GM18951 (cell line): Measurements from ENCODE around the gene OR8A1.
"Not testable (repeated sequence)": the region's sequence is repeated elsewhere in the genome, so short reads cannot be mapped to it uniquely, and the experiment has no call there.

Source experiments
- POLR2A ChIP-seq: IDR thresholded peaks from 4 replicates; pipeline ENCODE4 v1.6.1; 2011; ENCODE audit warnings: mild to moderate bottlenecking; ENCODE audit not compliant: insufficient read length, insufficient read depth; ENCODE audit errors: extremely low read depth
- in situ Hi-C: fragments of 300-500 bp; cut with MboI; formaldehyde crosslinking; loops from one replicate; pipeline ENCODE4 v1.12.0; 2022; ENCODE audit warnings: low sequenced_read_pairs, mixed read lengths, inconsistent platforms; ENCODE audit not compliant: unreplicated experiment

Gene OR8A1

DNA sequence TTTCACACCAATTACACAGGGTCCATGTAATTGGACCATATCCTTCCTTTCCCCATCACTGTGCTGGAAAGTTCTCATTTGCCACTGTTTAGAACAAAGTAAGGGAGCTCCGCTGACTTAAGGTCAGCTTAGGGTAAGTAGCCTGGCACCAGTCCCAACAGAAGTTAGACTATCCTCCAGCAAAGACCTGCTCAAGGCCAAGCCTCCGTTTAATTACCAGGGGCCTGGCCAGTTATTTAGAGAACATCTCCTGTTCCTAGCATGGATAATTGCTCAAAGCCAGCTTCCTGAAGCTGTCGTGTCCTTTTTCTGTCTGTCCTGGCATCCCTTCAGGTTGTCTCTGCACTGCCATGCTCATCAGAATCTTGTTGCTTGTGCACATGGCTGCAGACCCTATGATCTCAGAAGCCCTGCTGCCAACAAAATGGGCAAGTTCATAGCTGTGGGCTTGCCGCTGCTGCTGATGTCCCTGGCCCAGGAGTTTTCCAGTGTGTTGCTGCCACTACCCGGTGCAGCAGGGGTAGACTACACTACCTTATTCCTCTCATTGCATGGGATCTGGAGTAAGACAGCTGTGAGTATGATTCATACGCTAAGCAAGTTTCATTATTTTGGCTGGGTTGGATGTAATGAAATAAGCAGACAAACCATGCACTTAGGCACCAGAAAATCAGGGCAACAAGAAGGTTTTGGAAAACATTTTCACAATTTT is 8.1 kb downstream of the OR8A1 start:
- no peak for TF ChIP-seq POLR2A

DNA sequence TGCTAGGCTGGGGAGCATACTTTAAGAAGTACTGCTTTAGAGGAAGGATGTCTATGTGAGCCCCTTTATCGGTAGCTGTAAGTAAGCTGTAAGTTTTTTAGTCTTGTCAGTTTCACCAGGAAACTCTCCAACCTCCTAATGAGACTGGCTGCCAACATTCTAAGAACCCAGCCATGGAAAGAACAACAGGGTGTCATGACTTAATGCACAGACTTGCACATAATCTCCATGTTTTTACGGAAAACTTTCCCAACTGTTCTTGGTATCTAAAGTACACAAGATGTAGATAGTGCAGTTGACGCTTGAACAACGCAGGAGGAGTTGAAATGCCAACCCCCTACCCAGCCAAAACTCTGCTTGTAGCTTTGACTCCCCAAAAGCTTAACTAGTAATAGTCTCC is 9.0 kb downstream of the OR8A1 start:
- no peak for TF ChIP-seq POLR2A
- in situ Hi-C loops, result loop anchor here (10.0 kb wide), 1 partner anchor 164 kb away; no protein-coding TSS in a partner anchor

More for the DNA sequence above, 8.1 kb downstream of the OR8A1 start:
- in situ Hi-C loops, result loop anchor here (10.0 kb wide), 1 partner anchor 163 kb away; no protein-coding TSS in a partner anchor

DNA sequence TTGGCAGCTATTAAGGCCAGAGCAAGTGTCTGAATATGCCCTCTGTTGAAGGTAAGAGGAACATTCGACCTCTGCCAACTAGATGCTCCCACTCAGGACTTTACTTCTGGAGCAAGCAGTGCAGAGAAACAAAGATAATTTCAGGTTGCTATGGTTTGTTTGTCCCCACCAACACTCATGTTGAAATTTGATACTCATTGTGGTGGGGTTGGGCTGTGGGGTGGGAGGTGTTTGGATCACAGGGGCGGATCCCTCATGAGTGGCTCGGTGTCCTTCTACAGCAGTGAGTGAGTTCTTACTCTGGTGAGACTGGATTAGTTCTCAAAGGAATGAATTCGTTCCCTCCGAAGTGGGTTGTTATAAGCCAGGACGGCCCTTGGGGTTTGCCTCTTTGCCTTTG is 12.0 kb downstream of the OR8A1 start:
- no peak for TF ChIP-seq POLR2A
- in situ Hi-C loops, result no loop called here

DNA sequence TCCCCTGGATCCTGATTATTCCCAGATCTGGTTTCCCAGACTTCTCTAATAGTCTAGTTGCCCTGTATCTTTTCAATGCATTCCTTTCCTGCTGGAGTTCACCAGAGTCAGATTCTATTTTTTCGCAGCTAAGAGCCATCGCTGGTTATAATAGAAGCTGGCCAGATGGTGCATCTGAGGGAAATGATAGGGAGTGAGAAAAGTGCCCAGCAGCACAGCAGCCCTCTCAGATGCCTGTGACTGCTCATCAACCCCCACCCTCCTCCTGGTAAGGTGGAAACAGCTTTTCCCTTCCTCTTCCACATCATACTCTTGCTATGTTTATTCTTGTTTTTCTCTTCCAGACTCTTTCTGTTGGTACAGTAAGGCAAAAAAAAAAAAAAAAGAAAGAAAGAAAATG is 12.8 kb downstream of the OR8A1 start:
- in situ Hi-C loops, result no loop called here
- no peak for TF ChIP-seq POLR2A

DNA sequence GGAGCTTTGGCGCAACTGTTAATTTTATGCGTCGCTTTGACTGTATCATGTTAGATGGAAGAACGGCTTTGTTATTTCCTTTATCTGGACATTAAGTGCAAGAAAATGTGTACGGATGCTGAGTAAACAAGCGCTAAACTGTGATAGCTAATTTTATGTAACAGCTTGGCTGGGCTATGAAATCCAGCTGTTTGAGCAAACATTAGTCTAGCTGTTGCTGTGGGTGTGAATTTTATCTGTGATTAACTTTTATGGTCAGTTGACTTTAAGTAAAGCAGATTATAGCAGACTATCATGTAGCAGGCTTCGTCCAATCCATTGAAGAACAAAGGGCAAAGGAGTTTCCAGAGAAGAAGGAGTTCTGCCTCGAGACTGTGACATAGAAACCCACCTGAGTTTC is 14.0 kb downstream of the OR8A1 start:
- in situ Hi-C loops, result no loop called here
- no peak for TF ChIP-seq POLR2A

DNA sequence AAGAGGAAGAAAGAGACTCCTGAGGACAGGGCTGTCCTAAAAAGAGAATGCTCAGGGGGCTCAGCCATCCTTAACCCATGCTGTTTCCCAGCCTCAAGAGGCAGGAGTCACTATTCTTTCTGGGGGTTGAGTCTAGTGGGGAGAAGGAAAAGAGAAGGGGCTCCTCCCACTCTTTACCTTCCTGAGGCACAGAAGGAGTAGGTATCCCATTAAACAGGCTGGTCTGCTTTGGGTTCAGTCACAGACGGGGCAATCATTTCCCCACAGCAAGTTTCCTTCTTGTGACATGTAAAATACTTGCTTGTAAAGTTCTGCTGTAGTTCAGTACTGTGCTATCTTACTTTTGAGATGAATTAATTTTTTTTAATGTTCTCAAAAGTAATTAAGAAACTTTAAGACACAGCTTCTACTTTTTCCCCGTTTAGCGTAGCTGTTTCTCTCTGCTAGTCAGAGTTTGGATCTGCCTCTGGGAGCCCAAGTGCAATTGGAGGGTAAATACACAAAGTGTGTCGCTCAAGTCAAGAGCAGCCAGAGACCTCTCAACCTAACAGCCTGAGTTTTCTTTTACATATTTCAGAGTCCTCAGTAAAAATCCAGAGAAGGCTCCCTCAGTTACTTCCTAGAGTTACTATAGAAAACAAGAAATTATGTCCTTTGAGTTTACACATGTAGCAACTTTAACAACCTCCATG is 15.0 kb downstream of the OR8A1 start:
- in situ Hi-C loops, result no loop called here
- no peak for TF ChIP-seq POLR2A

DNA sequence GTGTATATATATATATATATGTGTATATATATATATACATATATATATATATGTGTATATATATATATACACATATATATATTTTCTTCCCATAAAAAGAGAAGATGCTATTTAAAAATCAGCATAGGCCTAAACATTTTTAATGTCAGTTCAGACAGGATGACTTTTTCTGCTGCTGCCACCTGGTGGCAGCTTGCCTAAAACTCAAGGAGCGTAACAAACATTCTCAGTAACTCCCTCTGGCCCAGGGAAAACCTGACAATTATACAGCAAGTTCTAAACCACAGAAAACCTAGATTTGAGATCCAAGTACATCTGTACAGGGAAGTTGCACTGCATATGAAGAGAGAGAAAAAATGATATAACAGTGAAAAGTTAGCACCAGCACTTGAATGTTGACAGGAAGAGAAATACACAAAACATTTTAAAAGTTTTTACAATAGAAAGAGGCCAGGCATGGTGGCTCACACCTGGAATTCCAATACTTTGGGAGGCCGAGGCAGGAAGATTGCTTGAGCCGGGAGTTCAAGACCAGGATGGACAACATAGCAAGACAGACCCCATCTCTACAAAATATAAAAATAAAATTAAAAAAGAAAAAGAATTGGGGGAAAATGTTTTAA is 16.6 kb downstream of the OR8A1 start:
- in situ Hi-C loops, result no loop called here
- TF ChIP-seq POLR2A, result no peak

DNA sequence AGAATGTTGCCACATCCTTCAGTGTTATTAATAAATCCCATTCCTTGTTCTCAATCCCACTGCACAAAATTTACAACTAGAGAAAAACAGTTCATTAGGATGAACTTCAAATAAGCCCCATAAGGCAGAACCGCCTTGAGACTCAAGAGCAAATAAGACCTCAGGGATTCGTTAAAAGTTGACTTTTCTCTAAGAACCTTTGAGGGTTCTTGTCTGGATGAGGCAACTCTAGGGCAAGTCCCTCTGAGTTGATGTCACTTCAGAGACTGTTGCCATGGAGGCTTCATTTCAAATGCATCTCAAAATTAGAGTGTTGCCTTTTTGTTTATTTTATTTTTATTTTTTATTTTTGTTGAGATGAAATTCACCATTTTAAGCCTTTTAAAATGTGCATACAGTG is 21.6 kb downstream of the OR8A1 start:
- TF ChIP-seq POLR2A, result no peak

DNA sequence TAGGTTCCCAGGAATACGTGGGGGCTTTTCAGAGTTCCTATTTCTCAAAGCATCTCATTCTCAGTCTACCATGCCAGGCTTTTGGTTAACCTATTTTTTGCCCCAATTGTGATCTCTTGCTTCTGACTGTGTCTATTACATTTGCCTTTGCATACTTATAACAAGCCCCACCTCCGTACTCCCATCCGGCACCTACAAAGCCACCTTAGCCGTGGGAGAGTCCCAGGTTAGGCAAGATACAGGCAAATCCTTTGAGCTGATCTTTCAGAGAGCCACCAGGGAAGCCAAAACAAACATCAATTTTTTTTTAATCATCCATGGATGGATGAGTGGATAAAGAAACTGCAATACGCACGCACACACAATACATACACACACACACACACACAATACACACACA is 22.8 kb downstream of the OR8A1 start:
- in situ Hi-C loops, result no loop called here
- TF ChIP-seq POLR2A, result no peak

More for the DNA sequence above, 21.6 kb downstream of the OR8A1 start:
- in situ Hi-C loops, result no loop called here

DNA sequence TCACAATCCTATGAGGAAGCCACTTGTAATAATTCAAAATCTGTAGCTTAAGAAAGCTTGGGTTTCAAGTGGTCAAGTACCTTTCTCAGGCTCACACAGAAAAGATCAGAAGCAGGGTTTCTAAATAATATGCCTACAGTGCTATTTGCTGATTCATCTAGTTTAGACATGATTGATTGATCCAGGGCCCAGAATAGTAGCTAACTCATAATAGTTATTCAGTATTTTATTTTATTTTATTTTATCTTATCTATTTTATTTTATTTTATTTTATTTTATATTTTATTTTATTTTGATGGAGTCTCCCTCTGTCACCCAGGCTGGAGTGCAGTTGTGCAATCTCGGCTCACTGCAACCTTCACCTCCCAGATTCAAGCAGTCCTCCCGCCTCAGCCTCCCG is 25.5 kb downstream of the OR8A1 start:
- in situ Hi-C loops, result no loop called here
- no peak for TF ChIP-seq POLR2A

DNA sequence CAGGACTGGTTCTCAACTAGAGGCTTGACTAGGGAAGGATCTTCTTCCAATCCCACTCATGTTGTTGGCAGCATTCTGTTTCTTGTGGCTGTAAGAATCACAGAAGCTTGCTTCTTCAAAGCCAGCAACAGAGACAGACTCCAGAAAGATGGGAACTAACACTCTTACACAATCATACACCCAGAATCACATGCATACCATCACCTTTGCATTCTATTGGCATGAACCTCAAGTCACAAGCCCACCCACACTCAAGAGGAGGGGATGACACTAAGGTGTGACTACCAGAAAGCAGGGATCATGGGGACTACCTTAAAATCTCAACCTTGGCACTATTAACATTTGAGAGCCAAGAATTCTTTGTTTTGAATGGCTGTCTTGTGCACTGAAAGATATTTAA is 27.8 kb downstream of the OR8A1 start:
- no peak for TF ChIP-seq POLR2A
- in situ Hi-C loops, result no loop called here

DNA sequence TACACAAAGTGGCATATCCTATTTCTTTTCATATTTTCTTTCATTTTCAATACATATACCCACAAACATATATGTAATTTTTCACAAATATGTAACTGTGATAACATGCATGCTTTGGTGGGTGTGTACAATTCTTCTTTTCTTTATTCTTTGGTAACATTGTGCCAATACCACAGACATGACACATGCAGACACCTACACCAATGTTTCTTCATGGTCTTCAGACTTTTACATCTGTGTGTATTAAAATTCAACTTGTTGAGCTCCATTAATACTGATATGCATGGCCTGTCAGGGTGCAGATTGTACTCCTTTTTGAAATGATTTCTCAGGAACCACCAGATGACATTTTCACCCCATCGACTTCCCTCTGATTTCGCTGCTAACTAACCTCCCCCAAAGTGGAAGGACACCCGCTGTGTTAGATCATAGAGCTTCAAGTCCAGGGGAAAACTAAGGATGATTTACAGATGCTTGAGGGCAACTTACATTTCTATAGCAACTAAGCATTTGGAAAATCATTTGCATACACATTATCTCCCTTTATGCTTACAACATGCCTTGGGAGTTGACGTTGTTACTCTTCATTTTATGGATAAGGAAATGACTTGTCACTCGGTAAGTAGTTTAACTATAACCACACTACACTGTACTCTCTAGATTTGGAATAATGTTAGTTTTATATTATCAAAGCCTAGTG is 31.0 kb downstream of the OR8A1 start:
- in situ Hi-C loops, result no loop called here
- no peak for TF ChIP-seq POLR2A

DNA sequence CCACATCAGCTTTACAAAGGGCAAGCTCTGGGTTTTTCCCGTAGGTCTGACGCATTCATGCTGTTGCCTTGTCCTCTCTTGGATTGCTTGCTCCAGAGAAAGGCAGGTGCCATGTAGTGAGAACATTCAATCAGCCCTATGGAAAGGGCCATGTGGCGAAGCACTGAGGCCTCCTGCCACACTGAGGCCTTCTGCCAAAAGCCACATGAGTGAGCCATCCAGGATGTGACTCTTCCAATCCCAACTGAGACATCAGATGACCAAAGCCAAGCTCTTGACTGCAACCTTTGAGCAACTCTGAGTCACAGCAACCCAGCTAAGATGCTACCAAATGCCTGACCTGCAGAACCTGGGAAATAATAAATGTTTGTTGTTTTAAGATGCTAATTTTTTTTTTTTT is 32.4 kb downstream of the OR8A1 start:
- in situ Hi-C loops, result no loop called here
- TF ChIP-seq POLR2A, result no peak

DNA sequence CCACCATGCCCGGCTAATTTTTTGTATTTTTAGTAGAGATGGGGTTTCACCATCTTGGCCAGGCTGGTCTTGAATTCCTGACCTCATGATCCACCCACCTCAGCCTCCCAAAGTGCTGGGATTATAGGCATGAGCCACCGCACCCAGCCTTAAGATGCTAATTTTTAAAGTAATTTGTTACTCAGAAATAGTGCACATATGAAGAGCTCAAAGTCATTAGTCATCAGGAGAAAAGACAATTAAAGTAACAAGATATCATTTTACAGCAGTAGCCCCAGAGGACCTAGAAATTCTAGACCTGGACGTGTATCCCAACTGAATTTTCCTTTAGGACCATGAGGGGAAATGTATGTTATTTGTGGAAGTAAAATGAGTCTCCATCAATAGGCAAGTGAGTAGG is 32.9 kb downstream of the OR8A1 start:
- in situ Hi-C loops, result not testable (repeated sequence)
